WTC11 (cell line): ENCODE results near the gene RBM38. TPM values are rescaled to one million over a fixed set of nuclear protein-coding genes. Genes with fewer than 3 reads are reported as not detected.

Source experiments
- ATAC-seq: fragments of 200-7000 bp; cut with Tn5 transposase; 2 replicates; pipeline ENCODE4 v1.10.0; 2021; ENCODE audit warnings: mild to moderate bottlenecking, moderate library complexity
- CTCF ChIA-PET: fragments of 300-600 bp; sonication (Branson Sonifier 250); formaldehyde crosslinking; loops from one replicate; lab custom pipeline; 2021; ENCODE audit warnings: antibody characterized with exemption; lab: Charles Lee
- POLR2A ChIA-PET: fragments of 350-600 bp; sonication (Branson Sonifier 250); formaldehyde crosslinking; loops from one replicate; lab custom pipeline; 2021; ENCODE audit warnings: antibody characterized with exemption; lab: Charles Lee
- DNase-seq: peaks from one replicate; pipeline ENCODE4 v3.0.0; 2021; ENCODE audit warnings: low spot score
- H3K27ac Mint-ChIP-seq: 2 replicates; pipeline ENCODE4 v1.8.0; 2021; ENCODE audit warnings: mixed read lengths
- H3K27me3 Mint-ChIP-seq: 2 replicates; pipeline ENCODE4 v1.8.0; 2021; ENCODE audit warnings: low read depth, mild to moderate bottlenecking, moderate library complexity, mixed read lengths
- H3K36me3 Mint-ChIP-seq: 2 replicates; pipeline ENCODE4 v1.8.0; 2021; ENCODE audit warnings: mixed read lengths
- H3K4me1 Mint-ChIP-seq: 2 replicates; pipeline ENCODE4 v1.8.0; 2022; ENCODE audit warnings: mixed read lengths
- H3K4me3 Mint-ChIP-seq: 2 replicates; pipeline ENCODE4 v1.8.0; 2021; ENCODE audit warnings: mild to moderate bottlenecking, moderate library complexity, mixed read lengths
- H3K9me3 Mint-ChIP-seq: 2 replicates; pipeline ENCODE4 v1.8.0; 2021; ENCODE audit warnings: mixed read lengths
- AR ChIP-seq: fragments of 250-450 bp; sonication (Bioruptor Pico); IDR thresholded peaks from 2 replicates; pipeline ENCODE4 v1.9.0; 2021; ENCODE audit warnings: mild to moderate bottlenecking
- ATF1 ChIP-seq: sonication (generic); formaldehyde crosslinking; IDR thresholded peaks from 2 replicates; pipeline ENCODE4 v1.8.1; 2023; ENCODE audit warnings: mild to moderate bottlenecking, moderate library complexity, missing genetic modification reagents
- ATF2 ChIP-seq: sonication (generic); formaldehyde crosslinking; IDR thresholded peaks from 2 replicates; pipeline ENCODE4 v1.8.1; 2022; ENCODE audit warnings: low read depth, missing genetic modification reagents, borderline replicate concordance
- ATF3 ChIP-seq: sonication (generic); formaldehyde crosslinking; conservative IDR thresholded peaks from 2 replicates; pipeline ENCODE4 v1.8.1; 2022; ENCODE audit warnings: mild to moderate bottlenecking, missing genetic modification reagents
- E2F5 ChIP-seq: sonication (generic); formaldehyde crosslinking; IDR thresholded peaks from 2 replicates; pipeline ENCODE4 v1.8.1; 2022; ENCODE audit warnings: mild to moderate bottlenecking, moderate library complexity, missing genetic modification reagents
- EMX1 ChIP-seq: fragments of 250-450 bp; sonication (Bioruptor Pico); IDR thresholded peaks from 2 replicates; pipeline ENCODE4 v1.8.0; 2021; ENCODE audit warnings: mild to moderate bottlenecking
- GABPB1 ChIP-seq: sonication (generic); formaldehyde crosslinking; IDR thresholded peaks from 2 replicates; pipeline ENCODE4 v1.8.1; 2023; ENCODE audit warnings: mild to moderate bottlenecking, missing genetic modification reagents
- IRF1 ChIP-seq: sonication (generic); formaldehyde crosslinking; IDR thresholded peaks from 2 replicates; pipeline ENCODE4 v1.8.0; 2023; ENCODE audit warnings: missing genetic modification reagents
- IRF2 ChIP-seq: sonication (generic); formaldehyde crosslinking; IDR thresholded peaks from 2 replicates; pipeline ENCODE4 v1.8.0; 2022; ENCODE audit warnings: low read depth, missing genetic modification reagents, borderline replicate concordance
- MAX ChIP-seq: sonication (generic); formaldehyde crosslinking; IDR thresholded peaks from 2 replicates; pipeline ENCODE4 v1.8.0; 2022; ENCODE audit warnings: mild to moderate bottlenecking, missing genetic modification reagents
- MLX ChIP-seq: sonication (generic); formaldehyde crosslinking; IDR thresholded peaks from 2 replicates; pipeline ENCODE4 v1.8.1; 2023; ENCODE audit warnings: mild to moderate bottlenecking, missing genetic modification reagents, moderate library complexity
- MYBL2 ChIP-seq: sonication (generic); formaldehyde crosslinking; IDR thresholded peaks from 2 replicates; pipeline ENCODE4 v1.8.1; 2023; ENCODE audit warnings: mild to moderate bottlenecking, moderate library complexity, missing genetic modification reagents
- PRDM15 ChIP-seq: sonication (generic); formaldehyde crosslinking; IDR thresholded peaks from 2 replicates; pipeline ENCODE4 v1.8.0; 2022; ENCODE audit warnings: missing genetic modification reagents
- TCF7 ChIP-seq: sonication (generic); formaldehyde crosslinking; IDR thresholded peaks from 2 replicates; pipeline ENCODE4 v1.8.0; 2022; ENCODE audit warnings: mild to moderate bottlenecking, low read depth, missing genetic modification reagents, moderate library complexity
- USF2 ChIP-seq: sonication (generic); formaldehyde crosslinking; IDR thresholded peaks from 2 replicates; pipeline ENCODE4 v1.8.1; 2023; ENCODE audit warnings: mild to moderate bottlenecking, missing genetic modification reagents, moderate library complexity
- ZMAT4 ChIP-seq: fragments of 250-450 bp; sonication (Bioruptor Pico); IDR thresholded peaks from 2 replicates; pipeline ENCODE4 v1.9.0; 2021; ENCODE audit warnings: mild to moderate bottlenecking
- ZNF138 ChIP-seq: sonication (generic); formaldehyde crosslinking; conservative IDR thresholded peaks from 2 replicates; pipeline ENCODE4 v1.8.1; 2022; ENCODE audit warnings: mild to moderate bottlenecking, moderate library complexity, missing genetic modification reagents
- ZNF232 ChIP-seq: sonication (generic); formaldehyde crosslinking; IDR thresholded peaks from 2 replicates; pipeline ENCODE4 v1.8.0; 2022; ENCODE audit warnings: mild to moderate bottlenecking, missing genetic modification reagents
- ZNF396 ChIP-seq: fragments of 250-450 bp; sonication (Bioruptor Pico); IDR thresholded peaks from 2 replicates; pipeline ENCODE4 v1.8.0; 2021; ENCODE audit warnings: mild to moderate bottlenecking, moderate library complexity, borderline replicate concordance
- ZNF512 ChIP-seq: sonication (generic); formaldehyde crosslinking; IDR thresholded peaks from 2 replicates; pipeline ENCODE4 v1.8.1; 2022; ENCODE audit warnings: missing genetic modification reagents, borderline replicate concordance
- total RNA-seq: library from RNA; stranded (reverse); gene quantifications from 3 replicates; pipeline ENCODE4 v1.2.3, GENCODE V29; 2021

The RBM38 gene
- total RNA-seq, 1 experiment from 2014 or later = 69.0 TPM

- TF ChIP-seq ZNF396 (CRISPR knock-in tag) = no peak
- no peak for TF ChIP-seq ATF1 (CRISPR knock-in tag)
- TF ChIP-seq MLX (CRISPR knock-in tag) = no peak
- no peak for TF ChIP-seq ZNF512 (CRISPR knock-in tag)
- no peak for TF ChIP-seq AR (CRISPR knock-in tag)
- no peak for TF ChIP-seq ATF2 (CRISPR knock-in tag)
- TF ChIP-seq USF2 (CRISPR knock-in tag) = no peak
- no peak for TF ChIP-seq MAX
- TF ChIP-seq ZMAT4 (CRISPR knock-in tag) = no peak
- TF ChIP-seq E2F5 = no peak
- no peak for TF ChIP-seq IRF1 (CRISPR knock-in tag)
- no peak for TF ChIP-seq EMX1 (CRISPR knock-in tag)
- TF ChIP-seq TCF7 (CRISPR knock-in tag) = no peak
- no peak for TF ChIP-seq ZNF232 (CRISPR knock-in tag)
- no peak for TF ChIP-seq MYBL2 (CRISPR knock-in tag)
- TF ChIP-seq ATF3 (CRISPR knock-in tag) = no peak
- TF ChIP-seq PRDM15 (CRISPR knock-in tag) = no peak
- no peak for TF ChIP-seq IRF2 (CRISPR knock-in tag)
- TF ChIP-seq GABPB1 = no peak
- no peak for TF ChIP-seq ZNF138 (CRISPR knock-in tag)
- H3K4me1 Mint-ChIP-seq = 0 out of 2 replicates have a peak, but pooled peaks cover 4% of the 10 kb centered on the region
- no peak for ATAC-seq
- H3K9me3 Mint-ChIP-seq = no peaks in the 10 kb centered on the region
- ChIA-PET CTCF (no interaction called here), POLR2A (interaction anchor here (1.3 kb wide), 1 partner anchor 10 kb away, joined by 4 read pairs; no protein-coding TSS in a partner anchor)
- no peak for DNase-seq
- H3K4me3 Mint-ChIP-seq = no peak overlapping the region
- H3K27ac Mint-ChIP-seq = no peak overlapping the region
- no peaks in the 10 kb centered on the region for H3K27me3 Mint-ChIP-seq
- peaks cover 40% of the 10 kb centered on the region for H3K36me3 Mint-ChIP-seq
These were observed 14.2 kb downstream of the RBM38 start for GRCh38 chr20:57405236-57406016.
